Uterus (tissue), 2 donors: ENCODE measurements around the gene RAB11FIP4.

Experiments
- CTCF ChIP-seq, 4 experiments: fragments of 200-600 bp in 2 of 4; fragments of 450-650 bp in 2 of 4; sonication (generic) in 2 of 4; IDR thresholded peaks; one replicate each; pipeline ENCODE4 v1.5.1; 2016 to 2019; ENCODE audit warnings: antibody characterized with exemption in 4 of 4, mild to moderate bottlenecking in 2 of 4, moderate library complexity in 1 of 4
- POLR2A ChIP-seq, 2 donors: fragments of 450-650 bp; IDR thresholded peaks; one replicate each; pipeline ENCODE4 v1.6.1; 2016; ENCODE audit warnings: antibody characterized with exemption in 2 of 2, mild to moderate bottlenecking in 1 of 2, moderate library complexity in 1 of 2

GRCh38 chr17:31497994-31498826 lies 106.7 kb downstream of the RAB11FIP4 start:
- no peak for TF ChIP-seq CTCF (IDR thresholded peaks at IDR 0.05)
- no peak for TF ChIP-seq POLR2A (IDR thresholded peaks at IDR 0.05)
